Stimulated activated CD8-positive, alpha-beta memory T cell treated with anti-CD3 and anti-CD28 coated beads, Interleukin-12 subunit alpha, Interleukin-12 subunit beta, amount 100 ng/mL, for 1 hour (primary cell): ENCODE measurements around the gene IMPA2.
"Not testable (repeated sequence)": the region's sequence is repeated elsewhere in the genome, so short reads cannot be mapped to it uniquely, and the experiment has no call there.

ENCODE experiments used
- DNase-seq: peaks from one replicate; pipeline ENCODE4 v3.0.0-alpha.2; 2020; ENCODE audit warnings: low read depth

Gene IMPA2

GRCh38 chr18:11963991-11964484 lies 17.3 kb upstream of the IMPA2 start:
- no peak for DNase-seq

DNA sequence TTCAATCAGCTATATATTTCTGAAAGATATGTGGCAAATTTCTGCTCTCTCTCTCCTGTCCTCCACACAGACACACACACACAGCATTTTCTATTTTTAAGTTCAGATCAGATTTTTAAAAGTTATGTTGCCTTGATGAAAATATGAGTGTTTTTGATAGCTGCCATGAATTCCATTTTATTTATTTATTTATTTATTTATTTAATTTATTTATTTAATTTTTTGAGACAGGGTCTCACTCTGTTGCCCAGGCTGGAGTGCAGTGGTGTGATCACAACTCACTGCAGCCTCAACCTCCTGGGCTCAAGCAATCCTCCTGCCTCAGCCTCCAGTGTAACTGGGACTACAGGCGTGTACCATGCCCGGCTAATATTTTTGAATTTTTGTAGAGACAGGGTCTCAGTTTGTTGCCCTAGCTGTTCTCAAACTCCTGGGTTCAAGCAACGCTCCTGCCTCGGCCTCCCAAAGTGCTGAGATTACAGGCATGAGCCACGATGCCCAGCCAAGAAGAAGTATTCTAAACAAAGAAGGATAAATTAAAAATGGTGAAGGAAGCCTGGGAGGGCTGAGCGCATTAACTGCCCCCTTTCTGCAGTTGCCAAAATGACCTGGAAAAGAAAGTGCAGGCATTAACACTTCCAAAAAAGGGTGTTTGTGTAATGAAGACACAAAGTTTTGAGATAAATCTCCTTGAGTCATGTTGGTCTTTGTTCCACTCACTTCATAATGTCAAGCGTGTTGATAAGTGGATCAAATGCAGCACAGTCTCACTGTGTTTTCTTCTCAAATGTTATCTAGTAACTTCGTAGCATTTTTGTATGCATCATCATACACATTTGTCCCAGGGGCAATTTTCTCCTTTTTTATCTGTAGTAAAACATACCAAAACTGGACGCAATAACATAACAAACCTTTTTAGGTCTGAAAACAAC lies 11.1 kb upstream of the IMPA2 start:
- DNase-seq: no peak

- not testable (repeated sequence) for DNase-seq
Observed at GRCh38 chr18:11970836-11971226, 10.5 kb upstream of the IMPA2 start.

- no peak for DNase-seq
Observed at GRCh38 chr18:11972371-11973174, 8.7 kb upstream of the IMPA2 start.

DNA sequence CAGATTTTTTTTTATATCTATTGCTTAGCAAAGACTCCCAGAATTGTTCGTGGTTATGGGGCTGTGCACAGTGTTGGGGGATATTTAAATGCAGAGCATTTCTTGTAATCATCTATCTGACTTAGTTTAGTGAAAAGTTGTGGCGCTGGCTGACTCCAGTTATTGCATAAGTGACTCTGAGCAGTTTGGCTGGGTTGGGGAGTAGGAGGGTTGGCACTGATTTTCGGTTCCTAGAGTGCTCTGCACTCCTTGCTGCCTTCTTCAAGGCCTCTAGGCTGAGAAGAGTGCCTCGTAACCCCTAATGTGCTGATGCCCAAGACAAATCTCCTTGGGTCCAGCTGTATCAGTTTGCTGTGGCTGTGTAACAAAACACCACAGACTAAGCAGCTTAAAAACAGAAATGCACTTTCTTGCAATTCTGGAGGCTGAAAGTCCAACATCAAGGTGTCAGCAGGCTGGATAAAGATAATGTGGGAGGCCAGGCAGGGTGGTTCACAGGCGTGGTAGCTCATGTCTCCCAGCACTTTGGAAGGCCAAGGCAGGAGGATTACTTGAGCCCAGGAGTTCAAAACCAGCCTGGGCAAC lies 6.5 kb upstream of the IMPA2 start:
- no peak for DNase-seq

DNA sequence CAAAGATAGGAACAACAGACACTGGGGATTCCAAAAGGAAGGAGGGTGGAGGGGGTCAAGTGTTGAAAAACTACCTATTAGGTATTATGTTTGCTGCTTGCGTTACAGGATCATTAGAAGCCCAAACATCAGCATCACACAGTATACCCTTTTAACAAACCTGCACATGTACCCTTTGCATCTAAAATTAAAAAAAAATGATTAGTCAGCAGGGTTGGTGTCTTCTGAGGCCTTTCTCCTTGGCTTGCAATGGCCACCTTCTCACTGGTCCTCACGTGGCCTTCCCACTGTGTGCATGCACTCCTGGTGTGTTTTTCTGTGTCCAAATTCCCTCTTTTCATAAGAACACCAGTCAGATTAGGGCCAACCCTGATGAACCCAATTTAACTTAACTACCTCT lies 5.6 kb upstream of the IMPA2 start:
- no peak for DNase-seq

DNA sequence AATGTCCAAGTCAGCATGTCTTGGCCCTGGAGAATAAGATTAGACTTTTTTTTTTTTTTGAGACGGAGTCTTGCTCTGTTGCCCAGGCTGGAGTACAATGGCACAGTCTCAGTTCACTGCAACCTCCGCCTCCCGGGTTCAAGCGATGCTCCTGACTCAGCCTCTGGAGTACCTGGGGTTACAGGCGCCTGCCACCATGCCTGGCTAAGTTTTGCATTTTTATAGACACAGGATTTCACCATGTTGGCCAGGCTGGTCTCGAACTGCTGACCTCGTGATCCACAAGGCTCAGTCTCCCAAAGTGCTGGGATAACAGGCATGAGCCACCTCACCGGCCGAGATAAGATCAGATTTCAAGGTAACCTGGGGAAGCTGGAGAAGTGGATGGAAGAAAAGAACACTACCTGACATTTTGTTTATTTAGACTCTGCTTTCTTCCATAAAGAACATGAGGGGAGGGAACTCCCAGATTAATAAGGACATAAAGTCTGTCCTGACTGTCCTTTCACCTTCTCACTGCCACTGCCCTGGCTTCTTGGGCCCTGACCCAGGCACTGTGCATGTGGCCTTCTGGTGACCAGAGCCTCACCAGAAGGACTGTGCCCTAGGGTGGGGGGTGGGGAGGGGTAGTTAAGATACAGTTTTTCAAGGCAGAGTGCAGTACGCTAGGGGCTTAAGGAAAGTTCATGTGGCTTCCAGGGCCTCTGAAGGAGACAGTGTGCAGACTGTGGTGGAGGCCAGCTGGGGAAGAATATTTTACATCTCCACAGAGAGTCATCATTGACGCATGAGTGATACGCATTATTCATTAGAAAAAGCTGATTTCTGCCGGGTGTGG lies 4.8 kb upstream of the IMPA2 start:
- no peak for DNase-seq

DNA sequence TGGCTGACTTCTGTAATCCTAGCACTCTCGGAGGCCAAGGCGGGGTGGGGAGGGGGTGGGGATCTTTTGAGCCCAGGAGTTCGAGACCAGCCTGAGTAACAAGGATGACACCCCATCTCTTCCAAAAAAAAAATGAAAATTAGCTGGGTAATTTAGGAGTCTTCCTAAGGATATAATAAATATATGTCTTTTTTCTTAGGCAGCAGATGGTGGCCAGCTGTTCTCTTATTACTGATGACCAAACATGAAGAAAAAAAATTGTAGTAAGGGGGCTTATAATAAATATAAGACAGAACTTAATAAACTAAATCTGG lies 4.2 kb upstream of the IMPA2 start:
- DNase-seq: no peak

- DNase-seq: no peak
Observed at GRCh38 chr18:11978956-11979355, 2.4 kb upstream of the IMPA2 start.

DNA sequence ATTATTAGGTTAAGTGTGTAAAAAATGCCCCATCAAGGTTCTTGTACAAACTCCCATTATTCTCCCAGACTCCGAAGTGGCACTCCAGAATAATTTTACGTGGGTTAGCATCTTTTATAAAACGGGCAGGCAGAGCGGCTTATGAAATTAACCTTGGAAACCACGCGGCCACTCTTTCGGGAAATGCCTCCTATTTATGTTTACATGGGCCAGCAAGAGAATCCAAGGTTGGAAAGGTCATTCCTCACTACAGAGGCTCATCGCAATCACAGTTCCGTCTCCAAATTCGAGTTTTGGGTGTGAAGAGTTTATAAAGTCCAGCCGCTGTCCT lies 1.2 kb upstream of the IMPA2 start:
- DNase-seq: no peak

DNA sequence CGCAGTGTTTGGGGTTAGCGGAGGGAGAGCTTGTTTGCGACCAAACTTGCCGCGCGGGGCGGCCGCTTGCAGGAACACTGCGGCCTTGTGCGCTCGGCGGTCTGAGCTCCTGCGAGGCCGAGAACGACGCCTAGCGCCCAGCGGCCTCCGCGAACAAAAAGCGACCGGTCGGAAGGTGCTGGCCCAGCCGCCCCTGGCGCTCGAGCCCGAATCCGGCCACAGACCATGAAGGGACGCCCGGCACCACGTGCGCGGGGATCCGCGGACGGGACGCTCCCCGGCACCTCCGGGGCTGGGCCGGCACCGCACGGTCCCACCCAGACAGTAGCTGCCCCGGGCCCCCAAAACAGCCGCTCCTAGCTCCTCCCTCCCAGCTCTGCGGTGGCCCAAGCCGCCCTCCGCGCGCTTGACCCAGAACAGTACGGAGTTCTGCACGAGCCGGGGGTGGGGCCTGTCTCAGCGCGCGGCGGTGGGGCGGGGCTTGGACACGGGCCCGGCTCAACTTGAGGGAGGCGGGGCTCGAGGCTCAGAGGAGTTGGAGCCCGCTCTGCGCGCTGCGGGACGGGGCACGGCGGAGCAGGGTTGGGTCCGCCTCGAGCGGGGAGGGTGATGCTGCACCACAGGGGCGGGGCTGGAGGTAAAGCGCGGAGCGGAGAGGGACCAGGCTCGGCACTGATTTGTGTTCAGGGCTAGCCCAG lies 664 bp upstream of the IMPA2 start:
- DNase-seq: peak; percentile 88

DNA sequence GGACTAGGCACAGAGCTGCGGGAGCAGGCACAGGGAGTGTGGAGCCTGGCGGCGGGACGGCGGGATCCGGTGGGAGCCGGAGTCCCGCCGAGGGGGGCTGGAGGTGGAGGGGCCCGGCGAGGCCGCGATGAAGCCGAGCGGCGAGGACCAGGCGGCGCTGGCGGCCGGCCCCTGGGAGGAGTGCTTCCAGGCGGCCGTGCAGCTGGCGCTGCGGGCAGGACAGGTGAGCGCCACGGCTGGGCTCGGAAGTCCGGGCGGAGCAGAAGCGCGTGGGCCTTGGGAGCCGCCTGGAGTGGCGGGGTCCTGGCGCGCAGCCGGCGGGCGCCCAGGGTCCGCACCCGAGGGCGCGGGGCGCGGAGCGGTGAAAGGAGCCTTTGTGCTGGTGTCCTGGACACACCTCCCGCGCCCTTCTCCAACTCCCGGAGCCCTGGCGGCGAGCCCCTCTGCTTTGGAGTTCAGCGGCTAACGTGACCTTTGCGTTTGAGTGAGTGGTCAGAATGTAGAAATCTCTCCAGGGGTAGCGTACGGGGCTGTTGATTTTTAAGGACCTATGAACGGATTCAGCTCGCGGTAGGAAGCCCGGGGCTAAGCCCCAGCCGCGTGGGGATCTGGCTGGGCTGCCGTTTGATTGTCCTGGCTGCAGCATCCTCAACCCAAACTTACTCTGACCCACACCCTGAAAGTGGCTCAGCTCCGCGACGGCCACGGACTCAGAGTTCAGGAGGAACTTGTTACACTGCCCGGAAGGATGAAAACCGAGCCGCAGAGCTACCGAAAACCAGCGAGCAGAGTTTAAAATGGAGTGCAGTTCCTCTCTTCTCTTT lies 448 bp downstream of the IMPA2 start:
- DNase-seq: no peak

GRCh38 chr18:11982981-11983380 lies 1.7 kb downstream of the IMPA2 start:
- DNase-seq: no peak

- no peak for DNase-seq
Observed at GRCh38 chr18:11983592-11983991, 2.3 kb downstream of the IMPA2 start.

- DNase-seq: no peak
Observed at GRCh38 chr18:11984091-11984490, 2.8 kb downstream of the IMPA2 start.

- no peak for DNase-seq
Observed at GRCh38 chr18:11985586-11985985, 4.3 kb downstream of the IMPA2 start.

- DNase-seq: no peak
Observed at GRCh38 chr18:11986061-11986460, 4.8 kb downstream of the IMPA2 start.

- DNase-seq: no peak
Observed at GRCh38 chr18:11987527-11987926, 6.2 kb downstream of the IMPA2 start.

DNA sequence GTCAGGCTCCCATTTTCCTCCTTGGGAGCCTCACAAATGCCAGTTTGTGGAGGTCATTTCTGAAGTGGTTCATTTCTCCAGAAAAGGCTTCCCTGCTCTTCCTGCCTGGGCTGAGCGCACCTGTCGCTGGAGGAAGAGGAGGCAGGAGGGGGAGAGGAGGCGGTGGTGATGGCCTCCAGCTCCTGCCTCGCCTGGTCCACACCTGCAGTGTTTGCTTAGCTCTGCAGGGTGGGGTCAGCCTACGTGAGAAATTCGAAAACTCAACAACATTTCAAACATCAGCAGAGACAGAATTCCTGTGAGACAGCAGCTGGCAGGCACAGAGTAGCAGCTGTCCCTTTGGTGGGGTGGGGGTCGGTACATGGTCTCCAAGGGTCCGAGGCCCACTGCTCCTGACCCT lies 7.9 kb downstream of the IMPA2 start:
- no peak for DNase-seq

DNA sequence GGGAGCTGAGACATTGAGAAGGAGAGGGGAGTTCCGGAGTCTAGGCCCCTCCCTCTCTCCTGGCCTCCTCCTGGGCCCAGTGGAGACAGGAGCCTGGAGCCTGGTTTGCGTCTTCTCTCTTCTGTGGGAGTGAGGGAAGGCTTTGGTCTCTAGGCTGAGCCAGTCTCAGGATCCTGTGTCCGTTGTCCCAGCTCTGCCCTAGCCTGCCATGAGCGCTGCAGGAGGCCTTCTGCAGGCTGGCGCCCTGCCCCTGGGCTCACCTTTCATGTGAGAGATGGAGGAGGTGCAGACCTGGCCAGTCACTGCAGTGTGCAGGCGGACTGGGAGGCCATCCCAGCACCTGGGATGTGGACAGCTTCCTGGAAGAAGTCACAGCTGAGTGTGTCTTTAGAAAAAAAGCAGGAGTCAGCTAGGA lies 8.7 kb downstream of the IMPA2 start:
- no peak for DNase-seq

GRCh38 chr18:11990539-11990938 lies 9.2 kb downstream of the IMPA2 start:
- DNase-seq: no peak
